GM21526 (cell line): ENCODE data around the gene CPT1C.

Experiments used
- ATAC-seq: cut with Tn5 transposase; IDR thresholded peaks from one replicate; pipeline ENCODE4 v1.9.1; 2021; ENCODE audit warnings: moderate library complexity; ENCODE audit not compliant: unreplicated experiment, low FRiP score

CPT1C gene

DNA sequence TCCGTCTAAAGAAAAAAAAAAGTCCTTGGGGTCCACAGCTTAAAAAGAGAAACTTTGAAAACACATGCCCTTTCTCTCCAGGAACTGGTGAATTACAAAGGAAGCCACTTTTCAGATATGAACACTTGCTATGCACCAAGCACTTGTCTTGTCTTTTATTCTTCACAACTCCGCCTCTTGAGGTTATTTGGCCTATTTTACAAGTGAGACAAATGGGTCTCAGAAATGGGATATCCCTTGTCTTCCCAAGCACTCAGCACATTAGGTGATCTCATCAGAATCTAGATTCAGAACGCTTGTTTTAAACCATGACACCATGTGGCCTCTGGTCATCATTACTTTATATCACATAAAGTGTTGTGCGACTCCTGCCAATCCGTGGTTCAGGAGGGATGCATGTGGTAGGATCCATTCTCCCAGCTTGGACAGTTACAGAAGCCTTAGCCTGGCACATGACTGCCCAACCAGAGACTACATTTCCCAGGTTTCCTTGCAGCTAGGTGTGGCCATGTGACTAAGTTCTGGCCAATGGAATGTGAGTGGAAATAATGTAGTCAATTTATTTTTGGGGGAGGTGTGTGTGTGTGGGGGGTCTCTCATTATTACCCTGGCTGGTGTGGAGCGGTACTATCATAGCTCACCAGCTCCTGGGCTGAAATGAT, 58.3 kb downstream of the CPT1C start:
- ATAC-seq = no peak

DNA sequence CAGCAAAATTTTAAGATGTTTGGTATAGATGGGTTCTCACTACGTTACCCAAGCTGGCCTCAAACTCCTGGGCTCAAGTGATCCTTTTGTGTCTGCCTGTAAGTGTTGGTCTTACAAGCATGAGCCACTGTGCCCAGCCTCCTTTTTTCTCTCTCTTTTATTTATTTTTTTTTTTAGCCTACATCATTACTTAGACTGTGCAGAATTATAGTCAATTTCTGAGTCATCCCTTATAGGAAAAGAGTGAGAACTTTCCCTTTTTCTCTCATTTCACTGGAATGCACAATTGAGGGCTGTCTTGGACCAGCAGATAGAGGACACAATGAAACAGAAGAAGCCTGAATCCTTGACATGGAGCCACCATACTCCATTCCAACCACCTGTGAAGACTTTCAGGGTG, 58.9 kb downstream of the CPT1C start:
- ATAC-seq = no peak

DNA sequence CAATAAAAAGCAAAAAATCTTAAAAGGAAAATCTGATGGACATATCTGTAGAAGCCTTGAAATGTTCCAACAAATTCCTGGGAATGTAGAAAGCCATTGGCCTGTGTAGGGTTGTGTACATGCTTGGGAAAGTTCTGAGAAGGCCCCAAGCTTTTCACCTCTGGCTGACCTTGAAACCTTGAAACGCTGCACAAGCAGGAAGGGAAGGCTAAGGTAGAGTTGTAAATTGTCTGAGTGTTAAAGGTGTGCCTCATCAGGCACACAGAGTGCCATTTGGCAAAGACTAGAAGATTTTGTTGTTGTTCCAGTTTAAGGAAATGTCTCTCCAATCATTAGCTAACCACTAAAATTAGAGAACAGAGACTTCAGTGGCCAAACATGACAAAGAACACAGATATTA, 61.8 kb downstream of the CPT1C start:
- ATAC-seq = no peak

DNA sequence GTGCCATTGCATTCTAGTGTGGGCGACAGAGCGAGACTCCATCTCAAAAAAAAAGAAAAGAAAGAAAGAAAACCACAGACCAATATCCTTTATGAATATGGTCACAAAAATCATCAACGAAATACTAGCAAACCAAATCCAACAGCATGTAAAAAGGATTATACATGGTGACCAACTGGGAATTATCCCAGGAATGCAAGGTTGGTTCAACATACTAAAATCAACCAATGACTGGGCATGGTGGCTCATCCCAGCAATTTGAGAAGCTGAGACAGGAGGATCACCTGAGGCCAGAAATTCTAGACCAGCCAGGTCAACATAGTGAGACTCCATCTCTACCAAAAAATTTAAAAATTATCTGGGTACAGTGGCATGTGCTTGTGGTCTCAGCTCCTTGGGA, 65.0 kb downstream of the CPT1C start:
- no peak for ATAC-seq

DNA sequence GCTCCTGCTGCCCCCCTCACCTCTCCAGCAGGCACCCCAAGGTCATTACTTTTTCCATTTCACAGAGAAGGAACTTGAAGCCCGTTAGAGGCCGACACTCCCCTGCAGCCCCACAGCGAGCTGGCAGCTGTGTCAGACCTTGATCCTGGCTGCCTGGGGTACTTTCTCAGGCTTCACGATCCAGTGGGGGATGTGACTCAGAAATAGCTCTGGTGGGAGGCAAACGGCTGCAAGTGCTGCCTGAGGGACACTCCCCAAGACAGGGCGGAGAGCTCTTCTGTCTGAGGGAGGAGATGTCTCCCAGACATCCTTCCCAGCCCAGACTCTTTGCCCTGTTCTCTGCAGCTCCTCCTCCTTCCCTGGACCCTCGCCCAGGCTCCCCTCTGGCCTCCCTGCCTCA, 67.4 kb downstream of the CPT1C start:
- ATAC-seq = no peak

DNA sequence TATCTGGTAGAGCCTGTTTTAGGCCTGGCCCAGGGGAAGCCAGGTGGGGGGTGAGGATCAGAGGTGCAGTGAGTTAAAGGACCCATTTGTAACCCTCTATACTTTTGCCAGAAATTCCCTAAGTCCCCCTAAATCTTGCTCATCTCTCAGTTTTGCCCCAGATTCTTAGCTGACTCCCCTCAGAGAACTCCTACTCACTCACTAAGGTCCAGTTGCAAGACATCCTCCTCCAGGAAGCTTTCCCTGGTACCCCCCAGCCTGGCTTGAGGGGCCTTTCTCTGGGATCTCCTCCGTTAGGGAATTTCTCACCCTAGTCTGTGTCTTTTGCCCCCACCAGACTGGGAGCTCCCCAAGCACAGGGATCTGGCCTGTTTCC, 70.3 kb downstream of the CPT1C start:
- no peak for ATAC-seq

DNA sequence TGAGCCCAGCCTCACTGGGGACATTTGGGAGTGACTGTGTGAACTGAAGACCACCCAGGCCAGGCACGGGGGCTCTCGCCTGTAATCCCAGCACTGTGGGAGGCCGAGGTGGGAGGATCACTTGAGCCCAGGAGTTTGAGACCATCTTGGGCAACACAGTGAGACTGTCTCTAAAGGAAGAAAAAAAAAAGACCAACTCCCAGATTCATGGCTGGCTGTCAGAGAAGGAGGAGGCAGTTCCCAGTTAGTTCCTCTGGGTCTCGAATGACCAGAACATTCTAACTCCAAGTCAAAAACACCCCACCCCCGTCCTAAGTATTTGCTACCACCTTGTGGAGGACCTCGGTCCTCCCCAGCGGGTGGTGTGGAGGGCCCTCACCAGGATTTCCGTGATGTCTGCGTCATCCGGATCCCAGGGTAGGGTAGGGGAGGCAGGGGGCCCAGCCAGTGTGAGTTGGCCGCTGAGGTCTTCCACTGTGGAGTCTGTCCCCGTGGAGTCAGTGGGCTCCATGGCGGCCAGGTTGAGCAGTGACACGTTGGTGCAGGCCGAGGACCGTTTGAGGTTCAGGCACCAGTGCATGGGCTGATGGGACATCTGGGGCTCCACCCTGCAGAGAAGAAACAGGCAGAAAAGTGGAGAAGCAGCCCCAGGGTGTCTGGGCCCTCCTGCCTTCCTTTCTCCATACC, 70.9 kb downstream of the CPT1C start:
- no peak for ATAC-seq

DNA sequence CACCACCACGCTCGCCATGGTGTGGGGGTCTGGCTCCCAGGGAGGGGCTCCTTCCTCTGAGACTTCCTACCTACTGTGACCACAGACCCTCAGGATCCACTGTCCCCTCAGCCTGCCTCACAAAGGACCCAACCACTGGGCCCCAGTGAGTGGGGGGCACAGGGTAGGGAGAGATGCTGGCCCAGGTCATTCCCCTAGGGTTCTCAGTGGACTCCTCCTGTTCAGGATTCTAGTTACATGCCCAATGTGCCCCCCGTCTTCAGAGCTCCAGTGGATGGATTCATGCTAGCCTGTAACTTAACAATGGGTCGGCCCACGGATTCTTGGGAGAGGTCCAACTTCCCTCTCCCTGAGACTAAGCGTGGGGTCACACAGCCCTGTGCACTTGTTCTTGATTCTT, 72.3 kb downstream of the CPT1C start, which contains the start of gene TSKS:
TSS of gene TSKS (minus strand) at position 77 of the 400 bp plus-strand sequence. CDS start at position 18, 59 bp downstream.
- no peak for ATAC-seq
